GM23338 (cell line): ENCODE results near the gene MAVS. TPM values are rescaled to one million over a fixed set of nuclear protein-coding genes. Genes with fewer than 3 reads are reported as not detected.
"Not testable (repeated sequence)": the region's sequence is repeated elsewhere in the genome, so short reads cannot be mapped to it uniquely, and the experiment has no call there.

Experiments
- ATAC-seq: fragments of 200-7000 bp; cut with Tn5 transposase; 3 replicates; pipeline ENCODE4 v1.9.1; 2020
- DNase-seq: peaks from one replicate; pipeline ENCODE4 v3.0.0-alpha.2; 2015; ENCODE audit warnings: low spot score
- H2AFZ ChIP-seq: fragments of 200-600 bp; sonication (generic); 2 replicates; pipeline ENCODE4 v1.8.0; 2016; ENCODE audit warnings: antibody characterized with exemption, mild to moderate bottlenecking, moderate library complexity
- H3F3A ChIP-seq: fragments of 200-600 bp; sonication (generic); replicated peaks from 2 replicates; pipeline ENCODE4 v1.8.0; 2017; ENCODE audit warnings: antibody characterized with exemption, mixed run types, low read depth
- H3K27ac ChIP-seq: fragments of 200-600 bp; sonication (generic); 2 replicates; pipeline ENCODE4 v1.6.1; 2016; ENCODE audit warnings: low read depth
- H3K27me3 ChIP-seq: fragments of 200-600 bp; sonication (generic); 2 replicates; pipeline ENCODE4 v1.8.0; 2016; ENCODE audit warnings: mild to moderate bottlenecking, mixed run types, moderate library complexity; ENCODE audit not compliant: insufficient read depth
- H3K36me3 ChIP-seq: fragments of 200-600 bp; sonication (generic); 2 replicates; pipeline ENCODE4 v1.8.0; 2016; ENCODE audit warnings: mild to moderate bottlenecking; ENCODE audit not compliant: insufficient read depth
- H3K4me1 ChIP-seq: fragments of 200-600 bp; sonication (generic); 2 replicates; pipeline ENCODE4 v1.8.0; 2016; ENCODE audit warnings: mild to moderate bottlenecking, moderate library complexity; ENCODE audit not compliant: insufficient read depth
- H3K4me2 ChIP-seq: fragments of 200-600 bp; sonication (generic); 2 replicates; pipeline ENCODE4 v1.7.1; 2017; ENCODE audit warnings: mixed run types
- H3K4me3 ChIP-seq: fragments of 200-600 bp; sonication (generic); 2 replicates; pipeline ENCODE4 v1.6.1; 2016; ENCODE audit warnings: mixed run types
- H3K79me2 ChIP-seq: fragments of 200-600 bp; sonication (generic); replicated peaks from 2 replicates; pipeline ENCODE4 v1.8.0; 2017; ENCODE audit warnings: mild to moderate bottlenecking; ENCODE audit not compliant: insufficient read depth
- H3K9me2 ChIP-seq: fragments of 200-600 bp; sonication (generic); 2 replicates; pipeline ENCODE4 v1.8.0; 2017; ENCODE audit not compliant: insufficient read depth
- H4K20me1 ChIP-seq: fragments of 200-600 bp; sonication (generic); replicated peaks from 2 replicates; pipeline ENCODE4 v1.8.0; 2017; ENCODE audit warnings: mild to moderate bottlenecking; ENCODE audit not compliant: insufficient read depth
- H3K27ac Mint-ChIP-seq: 2 replicates; pipeline ENCODE4 v1.8.0; 2020; ENCODE audit warnings: inconsistent platforms, mild to moderate bottlenecking, moderate library complexity, mixed read lengths
- H3K27me3 Mint-ChIP-seq: 3 replicates; pipeline ENCODE4 v1.8.0; 2022; ENCODE audit warnings: low read depth, mild to moderate bottlenecking, moderate library complexity, mixed read lengths, inconsistent platforms; ENCODE audit not compliant: insufficient read depth, poor library complexity
- H3K36me3 Mint-ChIP-seq: 3 replicates; pipeline ENCODE4 v1.8.0; 2021; ENCODE audit warnings: low read depth, mild to moderate bottlenecking, inconsistent platforms, moderate library complexity, mixed read lengths
- H3K4me1 Mint-ChIP-seq: 3 replicates; pipeline ENCODE4 v1.8.0; 2020; ENCODE audit warnings: mild to moderate bottlenecking, inconsistent platforms, mixed read lengths
- H3K4me3 Mint-ChIP-seq: 3 replicates; pipeline ENCODE4 v1.8.0; 2021; ENCODE audit warnings: moderate library complexity, mild to moderate bottlenecking, inconsistent platforms, mixed read lengths
- H3K9me3 Mint-ChIP-seq: 3 replicates; pipeline ENCODE4 v1.8.0; 2020; ENCODE audit warnings: moderate library complexity, mild to moderate bottlenecking, inconsistent platforms, mixed read lengths
- ETS1 ChIP-seq: IDR thresholded peaks from 2 replicates; pipeline ENCODE4 v1.6.1; 2016; ENCODE audit warnings: antibody characterized with exemption
- EZH2 ChIP-seq: fragments of 200-600 bp; sonication (generic); IDR thresholded peaks from one replicate; pipeline ENCODE4 v1.8.0; 2017; ENCODE audit warnings: antibody characterized with exemption, mild to moderate bottlenecking, low read depth; ENCODE audit not compliant: unreplicated experiment
- EZH2phosphoT487 ChIP-seq: fragments of 200-600 bp; sonication (generic); IDR thresholded peaks from one replicate; pipeline ENCODE4 v1.8.1; 2018; ENCODE audit warnings: antibody characterized with exemption; ENCODE audit not compliant: unreplicated experiment
- POLR2AphosphoS5 ChIP-seq: IDR thresholded peaks from 2 replicates; pipeline ENCODE4 v1.6.1; 2016; ENCODE audit warnings: antibody characterized with exemption, low read depth
- polyA plus RNA-seq: library from polyadenylated mRNA; unstranded; fragments of >200 nt; fragmentation: Nextera tagmentation; extraction: Ambion mirVana; gene quantifications from 2 replicates; pipeline ENCODE4 v1.2.1, GENCODE V29; 2016
- total RNA-seq: library from RNA; depleted of rRNA; stranded (reverse); fragments of >200 nt; shearing (Covaris generic); gene quantifications from 2 replicates; pipeline ENCODE4 v1.2.3, GENCODE V29; 2014
- TF ChIP-seq, protein P1 (sequence below): fragments of 250-450 bp; sonication (Bioruptor Pico); IDR thresholded peaks from 2 replicates; pipeline ENCODE4 v1.5.0; 2020; ENCODE audit warnings: mild to moderate bottlenecking, moderate library complexity

MAVS gene
- total and polyA plus RNA-seq, 2 experiments from 2014 or later, result 5.2 to 21.8 TPM

- Histone ChIP-seq H3K4me1 (peaks cover 8% of the 10 kb centered on the region), H3K36me3 (no peaks in the 10 kb centered on the region), H3K27ac (no peak overlapping the region), H3K4me3 (no peak overlapping the region), H3K27me3 (no peaks in the 10 kb centered on the region), H3K79me2 (no peaks in the 10 kb centered on the region; the same call in 1 of the 2 replicates), H3F3A (peaks cover 6% of the 10 kb centered on the region; the same call in 1 of the 2 replicates), H3K4me2 (no peak overlapping the region), H4K20me1 (no peaks in the 10 kb centered on the region; the same call in 1 of the 2 replicates), H3K9me2 (no peaks in the 10 kb centered on the region), H2AFZ (no peak overlapping the region)
- Mint-ChIP-seq H3K27me3 (peaks cover 11% of the 10 kb centered on the region), H3K4me3 (no peak overlapping the region), H3K36me3 (no peaks in the 10 kb centered on the region), H3K27ac (no peak overlapping the region), H3K9me3 (no peaks in the 10 kb centered on the region), H3K4me1 (peaks cover 10% of the 10 kb centered on the region)
- ATAC-seq (no peak), DNase-seq (no peak)
- TF ChIP-seq POLR2AphosphoS5, result no peak
- no peak for TF ChIP-seq EZH2phosphoT487
- TF ChIP-seq, protein P1, sequence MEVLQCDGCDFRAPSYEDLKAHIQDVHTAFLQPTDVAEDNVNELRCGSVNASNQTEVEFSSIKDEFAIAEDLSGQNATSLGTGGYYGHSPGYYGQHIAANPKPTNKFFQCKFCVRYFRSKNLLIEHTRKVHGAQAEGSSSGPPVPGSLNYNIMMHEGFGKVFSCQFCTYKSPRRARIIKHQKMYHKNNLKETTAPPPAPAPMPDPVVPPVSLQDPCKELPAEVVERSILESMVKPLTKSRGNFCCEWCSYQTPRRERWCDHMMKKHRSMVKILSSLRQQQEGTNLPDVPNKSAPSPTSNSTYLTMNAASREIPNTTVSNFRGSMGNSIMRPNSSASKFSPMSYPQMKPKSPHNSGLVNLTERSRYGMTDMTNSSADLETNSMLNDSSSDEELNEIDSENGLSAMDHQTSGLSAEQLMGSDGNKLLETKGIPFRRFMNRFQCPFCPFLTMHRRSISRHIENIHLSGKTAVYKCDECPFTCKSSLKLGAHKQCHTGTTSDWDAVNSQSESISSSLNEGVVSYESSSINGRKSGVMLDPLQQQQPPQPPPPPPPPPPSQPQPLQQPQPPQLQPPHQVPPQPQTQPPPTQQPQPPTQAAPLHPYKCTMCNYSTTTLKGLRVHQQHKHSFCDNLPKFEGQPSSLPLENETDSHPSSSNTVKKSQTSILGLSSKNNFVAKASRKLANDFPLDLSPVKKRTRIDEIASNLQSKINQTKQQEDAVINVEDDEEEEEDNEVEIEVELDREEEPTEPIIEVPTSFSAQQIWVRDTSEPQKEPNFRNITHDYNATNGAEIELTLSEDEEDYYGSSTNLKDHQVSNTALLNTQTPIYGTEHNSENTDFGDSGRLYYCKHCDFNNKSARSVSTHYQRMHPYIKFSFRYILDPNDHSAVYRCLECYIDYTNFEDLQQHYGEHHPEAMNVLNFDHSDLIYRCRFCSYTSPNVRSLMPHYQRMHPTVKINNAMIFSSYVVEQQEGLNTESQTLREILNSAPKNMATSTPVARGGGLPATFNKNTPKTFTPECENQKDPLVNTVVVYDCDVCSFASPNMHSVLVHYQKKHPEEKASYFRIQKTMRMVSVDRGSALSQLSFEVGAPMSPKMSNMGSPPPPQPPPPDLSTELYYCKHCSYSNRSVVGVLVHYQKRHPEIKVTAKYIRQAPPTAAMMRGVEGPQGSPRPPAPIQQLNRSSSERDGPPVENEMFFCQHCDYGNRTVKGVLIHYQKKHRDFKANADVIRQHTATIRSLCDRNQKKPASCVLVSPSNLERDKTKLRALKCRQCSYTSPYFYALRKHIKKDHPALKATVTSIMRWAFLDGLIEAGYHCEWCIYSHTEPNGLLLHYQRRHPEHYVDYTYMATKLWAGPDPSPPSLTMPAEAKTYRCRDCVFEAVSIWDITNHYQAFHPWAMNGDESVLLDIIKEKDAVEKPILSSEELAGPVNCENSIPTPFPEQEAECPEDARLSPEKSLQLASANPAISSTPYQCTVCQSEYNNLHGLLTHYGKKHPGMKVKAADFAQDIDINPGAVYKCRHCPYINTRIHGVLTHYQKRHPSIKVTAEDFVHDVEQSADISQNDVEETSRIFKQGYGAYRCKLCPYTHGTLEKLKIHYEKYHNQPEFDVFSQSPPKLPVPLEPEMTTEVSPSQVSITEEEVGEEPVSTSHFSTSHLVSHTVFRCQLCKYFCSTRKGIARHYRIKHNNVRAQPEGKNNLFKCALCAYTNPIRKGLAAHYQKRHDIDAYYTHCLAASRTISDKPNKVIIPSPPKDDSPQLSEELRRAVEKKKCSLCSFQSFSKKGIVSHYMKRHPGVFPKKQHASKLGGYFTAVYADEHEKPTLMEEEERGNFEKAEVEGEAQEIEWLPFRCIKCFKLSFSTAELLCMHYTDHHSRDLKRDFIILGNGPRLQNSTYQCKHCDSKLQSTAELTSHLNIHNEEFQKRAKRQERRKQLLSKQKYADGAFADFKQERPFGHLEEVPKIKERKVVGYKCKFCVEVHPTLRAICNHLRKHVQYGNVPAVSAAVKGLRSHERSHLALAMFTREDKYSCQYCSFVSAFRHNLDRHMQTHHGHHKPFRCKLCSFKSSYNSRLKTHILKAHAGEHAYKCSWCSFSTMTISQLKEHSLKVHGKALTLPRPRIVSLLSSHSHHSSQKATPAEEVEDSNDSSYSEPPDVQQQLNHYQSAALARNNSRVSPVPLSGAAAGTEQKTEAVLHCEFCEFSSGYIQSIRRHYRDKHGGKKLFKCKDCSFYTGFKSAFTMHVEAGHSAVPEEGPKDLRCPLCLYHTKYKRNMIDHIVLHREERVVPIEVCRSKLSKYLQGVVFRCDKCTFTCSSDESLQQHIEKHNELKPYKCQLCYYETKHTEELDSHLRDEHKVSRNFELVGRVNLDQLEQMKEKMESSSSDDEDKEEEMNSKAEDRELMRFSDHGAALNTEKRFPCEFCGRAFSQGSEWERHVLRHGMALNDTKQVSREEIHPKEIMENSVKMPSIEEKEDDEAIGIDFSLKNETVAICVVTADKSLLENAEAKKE (CRISPR knock-in tag), result no peak
- TF ChIP-seq EZH2, result no peak
- no peak for TF ChIP-seq ETS1
Observed at GRCh38 chr20:3843490-3843889, 3.1 kb upstream of the MAVS start.

DNA sequence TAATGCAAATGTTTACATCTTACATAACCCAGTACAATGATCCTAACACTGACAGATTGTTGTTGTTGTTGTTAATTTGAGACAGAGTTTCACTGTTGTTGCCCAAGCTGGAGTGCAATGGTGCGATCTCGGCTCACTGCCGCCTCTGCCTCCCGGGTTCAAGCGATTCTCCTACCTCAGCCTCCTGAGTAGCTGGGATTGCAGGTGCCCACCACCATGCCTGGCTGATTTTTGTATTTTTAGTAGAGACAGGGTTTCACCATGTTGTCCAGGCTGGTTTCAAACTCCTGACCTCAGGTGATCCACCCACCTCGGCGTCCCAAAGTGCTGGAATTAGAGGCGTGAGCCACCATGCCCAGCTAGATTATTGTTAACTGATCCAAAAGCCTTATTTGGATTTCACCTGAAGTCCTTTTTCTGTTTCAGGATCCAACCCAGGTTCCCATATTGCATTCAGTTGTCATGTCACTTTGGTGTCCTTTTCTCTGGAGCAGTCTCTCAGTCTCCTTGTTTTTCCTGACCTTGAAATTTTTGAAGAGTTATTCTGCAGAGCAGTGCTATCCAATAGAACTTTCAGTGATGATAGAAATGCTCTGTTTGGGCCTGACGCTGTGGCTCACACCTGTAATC, 2.5 kb upstream of the MAVS start:
- not testable (repeated sequence) for H3K79me2 ChIP-seq, H3K9me2 ChIP-seq, H3K4me2 ChIP-seq, H3K4me3 ChIP-seq, DNase-seq, H3K27ac ChIP-seq, H3K27me3 ChIP-seq, H3K4me1 Mint-ChIP-seq, H3K27ac Mint-ChIP-seq, H3K4me1 ChIP-seq, H3F3A ChIP-seq, H3K36me3 Mint-ChIP-seq, ATAC-seq, H3K4me3 Mint-ChIP-seq, H4K20me1 ChIP-seq, H3K36me3 ChIP-seq, H3K9me3 Mint-ChIP-seq, H2AFZ ChIP-seq
- peaks cover 14% of the 10 kb centered on the region for H3K27me3 Mint-ChIP-seq
